ENCODE measurements around the gene CDKN1A.

CDKN1A gene

GRCh38 chr6:36679043-36679833 lies 724 bp downstream of the CDKN1A start:
- peak in 1 of 2 donors; percentile 60 for DNase-seq

DNA sequence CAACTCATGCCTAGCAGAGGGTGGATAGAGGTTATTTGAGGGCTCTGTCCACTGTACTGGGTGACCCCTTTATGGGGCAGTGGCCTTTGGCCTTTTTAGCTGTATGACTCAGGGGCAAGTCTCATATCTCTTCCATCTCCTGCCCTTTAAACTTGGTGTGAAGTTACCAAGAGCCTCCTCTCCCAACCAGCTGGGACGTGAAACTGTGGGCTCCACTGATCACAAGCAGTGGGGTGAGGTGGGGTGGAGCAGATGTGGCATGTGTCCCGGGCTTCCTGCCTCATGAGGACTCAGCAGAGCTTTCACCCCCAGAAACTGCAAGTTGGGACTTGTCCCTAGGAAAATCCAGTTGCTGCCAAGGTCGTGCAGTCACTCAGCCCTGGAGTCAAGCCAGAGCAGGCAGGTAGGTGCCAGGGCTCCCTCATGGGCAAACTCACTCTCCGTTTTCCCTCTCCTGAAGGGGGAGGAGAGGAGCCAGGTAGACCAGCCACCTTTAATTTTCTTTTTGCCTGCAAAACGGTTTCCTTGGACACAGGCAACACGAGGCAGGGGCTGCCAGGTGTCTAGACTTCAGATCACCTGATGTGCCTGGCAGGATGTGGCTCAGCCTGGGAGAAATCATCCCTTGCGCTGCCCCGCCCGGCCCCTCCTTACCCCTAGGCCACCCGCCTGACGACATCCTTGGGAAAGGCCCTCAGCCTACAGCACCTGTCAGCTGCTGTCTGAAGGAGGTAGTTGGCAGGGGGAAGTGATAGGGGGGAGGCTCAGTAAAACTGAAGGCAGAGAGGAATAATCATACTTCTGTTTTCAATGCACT lies 4.0 kb downstream of the CDKN1A start:
- peak in 1 of 2 donors; percentile 53 for DNase-seq

GRCh38 chr6:36683145-36683655 lies 4.7 kb downstream of the CDKN1A start:
- no peak for DNase-seq

- no peak for DNase-seq
These were observed 5.3 kb downstream of the CDKN1A start for GRCh38 chr6:36683656-36684446.

GRCh38 chr6:36684447-36684812 lies 5.9 kb downstream of the CDKN1A start:
- DNase-seq: no peak

DNA sequence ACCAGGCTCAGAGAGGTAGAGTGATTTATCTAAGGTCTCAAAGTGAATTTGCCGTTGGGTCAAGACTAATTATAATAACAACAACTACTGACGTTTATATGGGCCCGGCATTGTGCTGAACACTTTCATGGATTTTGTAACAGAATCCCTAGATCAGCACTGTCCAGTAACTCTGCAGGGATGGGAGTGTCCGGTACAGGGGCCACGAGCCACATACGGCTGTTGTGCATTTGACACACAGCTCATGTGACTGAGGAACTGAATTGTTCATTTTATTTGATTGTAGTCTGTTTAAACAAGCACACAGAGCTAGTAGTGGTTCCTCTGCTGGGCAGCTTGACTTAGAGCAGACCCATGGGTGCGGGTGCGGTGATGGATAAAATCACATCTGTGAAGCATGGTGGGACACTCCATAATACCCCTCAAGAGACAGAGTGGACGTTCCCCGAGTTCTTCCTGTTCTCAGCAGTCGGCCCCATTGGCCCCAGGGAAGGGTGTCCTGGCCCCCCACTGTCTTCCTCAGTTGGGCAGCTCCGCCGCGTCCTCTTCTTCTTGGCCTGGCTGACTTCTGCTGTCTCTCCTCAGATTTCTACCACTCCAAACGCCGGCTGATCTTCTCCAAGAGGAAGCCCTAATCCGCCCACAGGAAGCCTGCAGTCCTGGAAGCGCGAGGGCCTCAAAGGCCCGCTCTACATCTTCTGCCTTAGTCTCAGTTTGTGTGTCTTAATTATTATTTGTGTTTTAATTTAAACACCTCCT lies 6.8 kb downstream of the CDKN1A start:
- no peak for DNase-seq

DNA sequence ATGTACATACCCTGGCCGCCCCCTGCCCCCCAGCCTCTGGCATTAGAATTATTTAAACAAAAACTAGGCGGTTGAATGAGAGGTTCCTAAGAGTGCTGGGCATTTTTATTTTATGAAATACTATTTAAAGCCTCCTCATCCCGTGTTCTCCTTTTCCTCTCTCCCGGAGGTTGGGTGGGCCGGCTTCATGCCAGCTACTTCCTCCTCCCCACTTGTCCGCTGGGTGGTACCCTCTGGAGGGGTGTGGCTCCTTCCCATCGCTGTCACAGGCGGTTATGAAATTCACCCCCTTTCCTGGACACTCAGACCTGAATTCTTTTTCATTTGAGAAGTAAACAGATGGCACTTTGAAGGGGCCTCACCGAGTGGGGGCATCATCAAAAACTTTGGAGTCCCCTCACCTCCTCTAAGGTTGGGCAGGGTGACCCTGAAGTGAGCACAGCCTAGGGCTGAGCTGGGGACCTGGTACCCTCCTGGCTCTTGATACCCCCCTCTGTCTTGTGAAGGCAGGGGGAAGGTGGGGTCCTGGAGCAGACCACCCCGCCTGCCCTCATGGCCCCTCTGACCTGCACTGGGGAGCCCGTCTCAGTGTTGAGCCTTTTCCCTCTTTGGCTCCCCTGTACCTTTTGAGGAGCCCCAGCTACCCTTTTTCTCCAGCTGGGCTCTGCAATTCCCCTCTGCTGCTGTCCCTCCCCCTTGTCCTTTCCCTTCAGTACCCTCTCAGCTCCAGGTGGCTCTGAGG lies 7.6 kb downstream of the CDKN1A start:
- DNase-seq: no peak

DNA sequence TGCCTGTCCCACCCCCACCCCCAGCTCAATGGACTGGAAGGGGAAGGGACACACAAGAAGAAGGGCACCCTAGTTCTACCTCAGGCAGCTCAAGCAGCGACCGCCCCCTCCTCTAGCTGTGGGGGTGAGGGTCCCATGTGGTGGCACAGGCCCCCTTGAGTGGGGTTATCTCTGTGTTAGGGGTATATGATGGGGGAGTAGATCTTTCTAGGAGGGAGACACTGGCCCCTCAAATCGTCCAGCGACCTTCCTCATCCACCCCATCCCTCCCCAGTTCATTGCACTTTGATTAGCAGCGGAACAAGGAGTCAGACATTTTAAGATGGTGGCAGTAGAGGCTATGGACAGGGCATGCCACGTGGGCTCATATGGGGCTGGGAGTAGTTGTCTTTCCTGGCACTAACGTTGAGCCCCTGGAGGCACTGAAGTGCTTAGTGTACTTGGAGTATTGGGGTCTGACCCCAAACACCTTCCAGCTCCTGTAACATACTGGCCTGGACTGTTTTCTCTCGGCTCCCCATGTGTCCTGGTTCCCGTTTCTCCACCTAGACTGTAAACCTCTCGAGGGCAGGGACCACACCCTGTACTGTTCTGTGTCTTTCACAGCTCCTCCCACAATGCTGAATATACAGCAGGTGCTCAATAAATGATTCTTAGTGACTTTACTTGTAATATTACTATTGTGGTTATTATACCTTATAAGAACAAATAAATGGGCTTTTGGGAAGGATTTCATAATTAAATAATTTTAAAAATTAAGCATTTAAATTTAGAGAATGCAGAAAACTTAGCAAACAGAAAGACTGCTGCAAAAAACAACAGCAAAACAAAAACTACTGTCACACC lies 8.4 kb downstream of the CDKN1A start:
- DNase-seq: no peak

- no peak for DNase-seq
These were observed 9.7 kb downstream of the CDKN1A start for GRCh38 chr6:36688063-36688738.

GRCh38 chr6:36688739-36689075 lies 10.2 kb downstream of the CDKN1A start:
- no peak for DNase-seq

GRCh38 chr6:36691011-36691410 lies 12.5 kb downstream of the CDKN1A start:
- DNase-seq: no peak

DNA sequence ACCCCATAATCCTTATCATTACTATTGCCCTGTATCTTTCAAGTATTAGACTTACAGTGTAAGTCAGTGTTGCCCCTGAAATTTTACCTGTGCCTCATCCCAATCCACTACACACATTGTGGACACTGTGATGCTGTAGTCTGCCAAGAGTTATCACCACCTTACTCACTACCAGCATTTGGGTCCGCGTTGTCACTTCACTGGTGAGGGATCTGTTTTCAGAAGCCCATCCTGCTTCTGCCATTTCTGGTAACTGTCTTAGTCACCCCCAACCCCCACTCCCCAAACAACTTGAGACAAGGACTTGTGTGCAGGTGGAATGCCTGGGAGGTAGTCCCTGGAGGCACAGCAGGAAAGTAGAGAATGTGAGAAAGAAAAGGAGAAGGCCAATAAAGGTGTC lies 13.1 kb downstream of the CDKN1A start:
- no peak for DNase-seq

GRCh38 chr6:36692220-36692619 lies 13.7 kb downstream of the CDKN1A start:
- DNase-seq: peak in 1 of 2 donors; percentile 79

DNA sequence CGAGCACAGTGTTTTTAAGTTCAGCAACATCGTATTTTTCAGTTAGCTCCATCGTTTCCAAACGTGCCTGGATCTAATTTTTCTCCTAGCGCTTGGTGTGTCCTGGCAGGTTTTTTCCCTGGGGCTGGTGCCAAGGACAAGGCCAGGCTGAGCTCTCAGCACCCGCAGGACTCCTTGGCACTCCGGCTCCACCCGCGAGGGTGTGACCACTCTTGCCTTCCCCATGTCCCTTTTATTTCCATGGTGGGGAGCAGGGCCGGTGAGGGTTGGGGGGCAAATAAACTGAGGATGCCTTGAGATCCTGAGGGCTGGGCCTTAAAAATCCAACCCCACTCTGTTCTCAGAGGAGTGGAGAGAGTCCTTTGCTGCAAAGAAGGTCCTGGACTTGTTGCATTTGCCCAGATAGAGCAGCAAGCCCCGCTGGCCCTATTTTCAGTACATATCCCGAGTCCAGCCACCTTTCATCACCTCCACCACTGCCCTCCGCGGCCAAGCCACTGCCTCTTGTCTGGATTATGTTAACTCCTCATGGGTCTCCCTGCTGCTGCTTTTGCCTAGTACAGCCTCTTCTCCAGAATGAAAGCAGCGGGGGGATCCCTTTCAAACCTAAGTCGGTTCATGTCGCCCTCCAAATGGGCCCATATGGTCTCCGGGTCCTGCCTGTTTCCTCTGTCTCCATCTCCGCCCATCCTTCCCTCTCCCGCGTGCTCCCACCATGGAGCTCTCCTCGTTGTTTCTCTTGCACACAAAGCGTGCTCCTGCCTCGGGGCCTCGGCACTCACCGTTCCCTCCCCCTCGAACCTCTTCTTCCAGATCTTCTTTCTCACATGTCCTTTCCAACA lies 14.6 kb downstream of the CDKN1A start:
- no peak for DNase-seq

DNA sequence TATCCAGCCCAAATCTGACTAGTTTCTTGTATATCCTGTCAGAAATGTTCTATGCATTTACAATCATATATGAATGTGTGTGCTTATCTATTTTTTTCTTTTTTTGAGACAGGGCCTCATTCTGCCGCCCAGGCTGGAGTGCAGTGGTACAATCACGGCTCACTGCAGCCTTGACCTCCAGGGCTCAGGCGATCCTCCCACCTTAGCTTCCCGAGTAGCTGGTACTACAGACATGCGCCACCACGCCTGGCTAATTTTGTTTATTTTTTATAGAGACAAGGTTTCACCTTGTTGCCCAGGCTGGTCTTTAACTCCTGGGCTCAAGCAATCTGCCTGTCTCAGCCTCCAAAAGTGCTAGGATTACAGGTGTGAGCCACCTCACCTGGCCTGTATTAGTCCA lies 16.1 kb downstream of the CDKN1A start:
- no peak for DNase-seq

DNA sequence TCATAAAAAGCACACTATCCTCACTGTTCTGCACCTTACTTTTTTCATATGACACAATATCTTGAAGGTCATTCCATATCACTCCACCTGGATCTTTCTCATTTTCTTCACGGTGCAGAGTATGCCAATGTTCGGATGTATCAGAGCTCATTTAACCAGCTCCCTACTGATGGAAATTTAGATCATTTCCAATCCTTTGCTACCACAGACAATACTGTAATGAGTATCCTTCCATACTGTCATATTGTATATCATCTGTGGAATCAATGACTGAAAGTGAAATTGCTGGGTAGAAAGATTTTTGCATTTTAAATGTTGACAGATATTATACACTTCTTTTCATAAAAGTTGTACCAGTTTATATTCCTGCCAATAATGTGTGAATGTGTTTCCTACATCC lies 16.9 kb downstream of the CDKN1A start:
- no peak for DNase-seq

DNA sequence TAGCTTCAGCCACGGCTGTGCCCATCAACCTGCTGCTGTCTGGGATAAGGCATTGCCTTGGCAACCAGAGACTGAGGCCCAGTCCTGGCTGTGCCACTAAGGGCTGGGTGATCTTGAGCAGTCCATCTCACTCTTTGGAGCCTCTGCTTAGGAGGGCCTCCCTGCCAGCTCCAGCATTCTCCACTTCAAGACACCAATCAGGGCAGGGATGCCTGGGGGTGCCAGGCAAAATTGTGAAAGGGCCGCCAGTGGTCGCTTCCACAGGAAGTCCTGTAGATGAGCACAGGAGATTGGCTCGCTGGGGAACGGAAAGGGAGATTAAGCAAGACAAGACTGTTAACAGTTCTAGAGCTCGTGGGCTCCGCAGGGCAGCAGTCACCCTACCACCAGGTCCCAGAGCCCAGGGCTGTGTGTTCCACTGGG lies 19.0 kb downstream of the CDKN1A start, which contains the start of gene RAB44:
Gene RAB44, plus strand, starts transcription at position 346 of the 423 bp plus-strand sequence. CDS start 6,410 bp downstream, outside the sequence.
- DNase-seq: peak in 1 of 2 donors; percentile 66

DNA sequence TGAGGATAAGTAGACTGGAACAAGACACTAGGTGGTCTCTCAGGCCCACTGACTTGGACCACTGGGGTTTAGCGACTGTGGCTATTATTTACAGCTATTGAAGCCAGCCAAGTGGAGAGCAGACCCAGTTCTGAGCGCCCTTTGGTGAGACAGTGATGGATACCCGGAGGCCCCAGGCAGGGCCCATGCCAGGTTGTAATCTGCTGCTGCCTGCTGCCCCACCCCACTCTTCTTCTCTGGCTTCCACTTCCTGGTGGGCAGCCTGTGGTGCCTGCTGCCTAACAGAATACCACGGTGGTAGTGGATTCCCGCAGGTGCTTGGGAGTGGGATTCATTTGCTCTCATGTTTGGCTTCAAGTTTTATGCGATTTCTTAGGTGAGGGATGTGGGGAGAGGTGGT lies 19.7 kb downstream of the CDKN1A start:
- no peak for DNase-seq

- DNase-seq: no peak
These were observed 20.4 kb downstream of the CDKN1A start for GRCh38 chr6:36698871-36699271.

Data from bone marrow (tissue), 2 donors.